Epithelial cell of proximal tubule (primary cell): ENCODE results near the gene KCNJ15. TPM values are rescaled to one million over a fixed set of nuclear protein-coding genes. Genes with fewer than 3 reads are reported as not detected.
A peak's percentile ranks its signal among the peaks of the same experiment; 100 is the strongest.

ENCODE experiments used
- DNase-seq: peaks from one replicate; pipeline ENCODE4 v3.0.0-alpha.2; 2011; ENCODE audit warnings: low read depth
- H3K4me3 ChIP-seq: 2 replicates; pipeline ENCODE4 v1.5.1; 2011; ENCODE audit warnings: low read depth, mild to moderate bottlenecking, low read length
- total RNA-seq: library from RNA; depleted of rRNA; stranded (reverse); fragments of >200 nt; gene quantifications from 2 replicates; pipeline ENCODE4 v1.2.3, GENCODE V29; 2015
- TF ChIP-seq, protein P1 (sequence below): conservative IDR thresholded peaks from 2 replicates; pipeline ENCODE4 v1.5.1; 2012; ENCODE audit warnings: low read depth, mild to moderate bottlenecking, low read length

Gene KCNJ15
- total RNA-seq, 1 donor from 2014 or later, result 38.9 TPM

DNA sequence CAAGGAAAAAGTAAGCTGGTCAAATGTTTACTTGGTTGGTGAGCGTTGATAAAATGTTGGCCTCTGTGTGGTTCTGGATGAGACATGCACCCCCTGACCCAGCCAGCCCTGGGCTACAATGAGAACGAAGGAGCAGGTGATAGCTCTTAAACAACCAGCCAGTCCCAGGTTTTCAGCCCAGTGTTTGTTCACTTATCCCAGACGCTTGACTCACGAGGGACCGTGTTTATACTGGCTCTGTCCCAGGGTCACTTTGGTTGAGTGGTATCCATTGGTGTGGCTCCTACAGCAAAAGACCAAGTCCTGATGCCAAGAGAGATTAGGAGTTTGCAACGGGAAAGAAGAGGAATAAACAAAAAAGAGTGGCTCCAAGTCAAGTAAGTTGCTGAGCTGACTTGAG is 86.9 kb downstream of the KCNJ15 start:
- TF ChIP-seq, protein P1, sequence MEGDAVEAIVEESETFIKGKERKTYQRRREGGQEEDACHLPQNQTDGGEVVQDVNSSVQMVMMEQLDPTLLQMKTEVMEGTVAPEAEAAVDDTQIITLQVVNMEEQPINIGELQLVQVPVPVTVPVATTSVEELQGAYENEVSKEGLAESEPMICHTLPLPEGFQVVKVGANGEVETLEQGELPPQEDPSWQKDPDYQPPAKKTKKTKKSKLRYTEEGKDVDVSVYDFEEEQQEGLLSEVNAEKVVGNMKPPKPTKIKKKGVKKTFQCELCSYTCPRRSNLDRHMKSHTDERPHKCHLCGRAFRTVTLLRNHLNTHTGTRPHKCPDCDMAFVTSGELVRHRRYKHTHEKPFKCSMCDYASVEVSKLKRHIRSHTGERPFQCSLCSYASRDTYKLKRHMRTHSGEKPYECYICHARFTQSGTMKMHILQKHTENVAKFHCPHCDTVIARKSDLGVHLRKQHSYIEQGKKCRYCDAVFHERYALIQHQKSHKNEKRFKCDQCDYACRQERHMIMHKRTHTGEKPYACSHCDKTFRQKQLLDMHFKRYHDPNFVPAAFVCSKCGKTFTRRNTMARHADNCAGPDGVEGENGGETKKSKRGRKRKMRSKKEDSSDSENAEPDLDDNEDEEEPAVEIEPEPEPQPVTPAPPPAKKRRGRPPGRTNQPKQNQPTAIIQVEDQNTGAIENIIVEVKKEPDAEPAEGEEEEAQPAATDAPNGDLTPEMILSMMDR, result no peak
- no peak overlapping the region for H3K4me3 ChIP-seq
- DNase-seq, result peak; percentile 64

DNA sequence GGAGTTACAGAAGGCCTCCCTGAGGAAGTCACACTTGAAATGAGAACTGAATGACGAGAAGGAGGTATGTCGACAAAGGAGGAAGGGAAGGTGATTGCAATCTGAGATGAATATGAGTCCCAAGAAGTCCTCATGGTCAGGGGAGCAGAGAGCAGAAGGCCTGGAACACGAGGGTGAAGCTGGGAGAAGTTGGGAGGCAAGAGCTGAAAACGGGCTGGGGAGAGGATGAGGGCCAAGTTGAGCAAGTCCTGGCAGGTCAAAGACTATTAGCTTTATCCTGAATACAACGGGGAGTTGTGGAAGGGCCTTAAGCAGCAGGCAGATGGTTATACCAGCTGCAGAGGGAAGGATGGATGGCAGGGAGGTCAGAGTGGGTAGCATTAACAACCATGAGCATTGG is 89.5 kb downstream of the KCNJ15 start:
- TF ChIP-seq, protein P1, result no peak
- no peak overlapping the region for H3K4me3 ChIP-seq
- no peak for DNase-seq

DNA sequence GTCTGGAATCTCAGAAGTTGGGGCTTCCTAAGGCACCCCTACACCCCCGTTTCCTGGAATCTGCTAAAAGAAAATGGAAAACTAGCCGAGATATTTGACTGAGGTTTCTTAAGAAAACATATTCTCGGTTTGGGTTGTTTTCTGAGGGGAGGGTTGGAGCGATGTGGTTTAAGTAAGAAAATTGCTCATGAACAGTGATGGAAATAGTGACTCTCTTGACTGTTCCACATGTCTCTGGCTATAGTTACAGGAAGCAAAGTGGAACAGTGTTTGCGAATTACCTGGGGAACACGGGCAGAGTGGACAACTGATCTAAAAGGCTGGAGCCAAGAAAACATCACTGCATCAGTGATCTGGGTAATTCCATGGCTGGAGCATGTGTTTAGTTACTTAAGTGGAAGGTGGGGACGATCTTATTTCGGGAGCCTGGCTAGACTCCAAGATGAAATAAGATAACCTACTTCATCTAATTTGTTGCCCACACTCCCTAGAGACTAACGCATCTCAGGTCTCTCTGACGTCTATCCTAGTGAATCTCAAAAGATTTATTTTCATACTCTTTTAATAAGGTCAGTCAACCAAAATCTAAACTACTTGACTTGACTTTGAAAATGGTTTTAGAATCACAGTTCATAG is 92.4 kb downstream of the KCNJ15 start:
- TF ChIP-seq, protein P1, result no peak
- H3K4me3 ChIP-seq, result no peak overlapping the region
- peak; percentile 44 for DNase-seq

DNA sequence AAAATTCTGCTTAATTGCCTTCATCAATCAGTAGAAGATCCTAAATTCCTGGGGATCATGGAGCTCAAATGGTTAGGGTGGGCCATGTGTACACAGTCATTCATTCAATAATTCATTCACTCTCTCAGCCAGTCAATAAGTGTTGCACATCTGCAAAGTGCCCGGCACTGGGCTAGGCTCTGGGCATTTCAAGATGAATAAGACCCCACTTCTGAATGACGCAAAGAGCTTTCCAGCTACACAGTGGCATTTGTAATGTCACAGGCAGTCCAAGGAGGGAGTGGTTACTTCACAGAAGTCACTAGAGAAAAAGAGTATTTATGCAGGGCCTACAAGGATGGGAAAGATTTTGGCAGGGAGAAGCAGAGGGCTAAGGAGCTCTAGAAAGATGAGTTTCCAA is 93.2 kb downstream of the KCNJ15 start:
- TF ChIP-seq, protein P1, result no peak
- DNase-seq, result no peak
- H3K4me3 ChIP-seq, result no peak overlapping the region

DNA sequence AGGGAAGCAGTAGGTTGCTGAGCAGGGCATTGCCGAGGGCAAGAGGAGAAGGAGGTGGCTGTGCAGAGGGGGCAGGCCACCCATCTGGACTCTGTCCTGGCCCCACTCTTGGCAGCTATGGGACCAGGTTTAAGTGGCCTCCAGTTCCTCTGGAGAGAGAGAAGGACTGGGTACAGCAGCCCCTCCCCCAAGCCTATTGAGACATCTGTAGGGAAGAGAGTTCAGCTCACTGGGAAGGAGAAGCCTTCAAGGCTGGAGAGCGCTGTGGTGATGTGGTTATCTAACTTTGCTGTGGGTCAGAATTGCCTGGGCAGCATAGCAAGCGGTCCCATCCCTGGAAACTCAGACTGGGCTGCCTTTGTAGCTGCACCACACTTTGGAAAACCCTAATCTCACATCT is 93.9 kb downstream of the KCNJ15 start:
- TF ChIP-seq, protein P1, result no peak
- no peak for DNase-seq
- H3K4me3 ChIP-seq, result no peak overlapping the region

DNA sequence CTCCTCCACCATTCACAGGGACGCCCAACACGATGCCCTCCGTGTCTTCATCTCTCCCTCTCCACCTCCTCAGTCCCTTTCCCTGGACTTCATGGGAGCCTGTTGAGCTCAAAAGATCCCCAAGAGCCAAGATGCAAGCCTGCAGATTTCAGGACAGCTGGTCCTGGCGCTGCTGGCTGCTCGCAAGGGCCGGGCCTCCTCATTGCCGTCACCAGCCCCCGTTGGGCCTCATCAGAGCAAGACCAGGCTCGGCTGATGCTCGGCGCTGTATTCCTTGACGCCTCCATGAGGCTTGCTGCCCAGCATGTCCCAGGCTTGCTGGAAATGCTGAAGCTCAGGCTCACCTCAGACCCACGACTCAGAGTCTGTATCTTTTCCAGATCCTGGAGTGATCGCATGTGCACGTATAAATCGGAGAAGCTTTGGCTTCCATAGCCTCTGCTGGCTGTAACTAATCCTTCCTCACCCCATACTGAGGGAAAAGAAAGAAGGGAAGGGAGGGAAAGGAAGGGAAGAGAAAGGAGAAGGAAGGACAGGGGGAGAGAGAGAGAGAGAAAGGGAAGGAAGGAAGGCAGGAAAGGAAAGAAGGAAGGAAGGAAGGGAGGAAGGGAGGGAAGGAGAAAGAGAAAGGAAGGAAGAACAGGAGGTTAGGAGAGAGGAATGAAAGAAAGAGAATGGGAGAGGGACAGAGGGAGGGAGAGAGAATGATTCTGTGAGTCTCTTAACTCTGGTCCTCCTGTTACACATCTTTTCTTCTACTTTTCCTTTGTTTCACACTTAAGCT is 94.6 kb downstream of the KCNJ15 start:
- TF ChIP-seq, protein P1, result no peak
- H3K4me3 ChIP-seq, result no peak overlapping the region
- DNase-seq, result no peak

DNA sequence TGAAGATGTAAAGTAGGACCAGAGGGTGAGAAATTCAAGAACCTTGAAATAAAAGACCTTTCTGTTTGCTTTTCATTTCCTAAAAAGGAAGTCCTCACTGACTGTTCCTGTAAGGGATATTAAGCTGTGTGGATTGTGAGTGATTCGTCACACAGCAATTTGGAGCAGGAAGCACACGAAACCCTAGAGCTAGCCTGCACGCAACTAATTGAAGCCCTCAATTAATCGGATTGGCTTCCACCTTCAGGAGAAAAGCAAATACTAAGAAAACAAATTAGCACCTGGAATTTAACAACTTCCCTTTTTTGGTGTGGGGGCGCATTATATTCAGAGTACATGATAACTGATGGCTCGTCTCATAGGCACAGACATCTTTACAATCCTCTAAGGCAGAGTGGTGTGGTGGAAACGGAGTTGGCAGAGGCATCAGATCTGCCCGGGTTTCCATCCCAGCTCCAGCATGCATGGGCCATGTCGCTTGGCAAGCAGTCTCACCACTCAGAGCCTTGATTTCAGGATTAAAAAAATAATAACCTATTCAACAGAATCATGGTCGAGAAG is 95.2 kb downstream of the KCNJ15 start:
- TF ChIP-seq, protein P1, result no peak
- no peak overlapping the region for H3K4me3 ChIP-seq
- DNase-seq, result peak; percentile 71
